ENCODE measurements around the gene LRRN4CL.

GRCh38 chr11:62708392-62708791 is 19.1 kb upstream of the LRRN4CL start:
- TF ChIP-seq POLR2AphosphoS5 (IDR thresholded peaks at IDR 0.05) = no peak
- TF ChIP-seq CTCF (IDR thresholded peaks at IDR 0.05) = no peak

All from breast epithelium (tissue), 3 donors.